ENCODE data around the gene TCTN2. TPM values are rescaled to one million over a fixed set of nuclear protein-coding genes. Genes with fewer than 3 reads are reported as not detected.

Gene TCTN2
- total RNA-seq, 4 donors from 2014 or later, result 5.4 to 10.0 (median 8.0) TPM

- H3K36me3 ChIP-seq, result peaks cover 45 to 94% (median 79%) of the 10 kb centered on the region in 4 donors
- no peaks in the 10 kb centered on the region for H3K4me1 ChIP-seq
- H3K4me3 ChIP-seq, result no peak overlapping the region
- intact Hi-C loops (cut with DNase I), result no loop called here
- TF ChIP-seq CTCF (IDR thresholded peaks at IDR 0.05), result no peak
- TF ChIP-seq EP300 (IDR thresholded peaks at IDR 0.05), result no peak
- TF ChIP-seq POLR2AphosphoS5 (IDR thresholded peaks at IDR 0.05), result no peak
- no peak for TF ChIP-seq POLR2A (IDR thresholded peaks at IDR 0.05; ENCODE audit: low read depth)
- no peak overlapping the region for H3K27ac ChIP-seq (replicated peaks in 1 of 4)
- 81% methylated on average over 8 of the region's 8 CpGs for WGBS
- no peaks in the 10 kb centered on the region for H3K9me3 ChIP-seq
- DNase-seq (ENCODE audit: extremely low spot score), result no peak
- H3K27me3 ChIP-seq, result no peaks in the 10 kb centered on the region
Measured at GRCh38 chr12:123723011-123723410, 52.1 kb downstream of the TCTN2 start.

GRCh38 chr12:123723765-123724164 is 52.9 kb downstream of the TCTN2 start:
- H3K4me3 ChIP-seq, result no peak overlapping the region
- WGBS, result 79% methylated on average over 5 of the region's 5 CpGs
- H3K4me1 ChIP-seq, result no peaks in the 10 kb centered on the region
- no peaks in the 10 kb centered on the region for H3K27me3 ChIP-seq
- no peak overlapping the region for H3K27ac ChIP-seq (replicated peaks in 1 of 4)
- TF ChIP-seq POLR2AphosphoS5 (IDR thresholded peaks at IDR 0.05) (no peak), EP300 (IDR thresholded peaks at IDR 0.05) (no peak), CTCF (IDR thresholded peaks at IDR 0.05) (no peak), POLR2A (IDR thresholded peaks at IDR 0.05; ENCODE audit: low read depth) (no peak)
- intact Hi-C loops (cut with DNase I), result no loop called here
- peaks cover 51 to 97% (median 84%) of the 10 kb centered on the region in 4 donors for H3K36me3 ChIP-seq
- no peaks in the 10 kb centered on the region for H3K9me3 ChIP-seq
- DNase-seq (ENCODE audit: extremely low spot score), result no peak

GRCh38 chr12:123726244-123726643 is 55.3 kb downstream of the TCTN2 start:
- no peak for DNase-seq (ENCODE audit: extremely low spot score)
- 63% methylated on average over 2 of the region's 2 CpGs for WGBS
- Histone ChIP-seq H3K4me3 (no peak overlapping the region), H3K4me1 (no peaks in the 10 kb centered on the region), H3K27ac (replicated peaks in 1 of 4) (no peak overlapping the region), H3K27me3 (no peaks in the 10 kb centered on the region), H3K36me3 (peaks cover 45 to 97% (median 77%) of the 10 kb centered on the region in 4 donors), H3K9me3 (no peaks in the 10 kb centered on the region)
- intact Hi-C loops (cut with DNase I), result no loop called here
- TF ChIP-seq POLR2AphosphoS5 (IDR thresholded peaks at IDR 0.05), result no peak
- no peak for TF ChIP-seq CTCF (IDR thresholded peaks at IDR 0.05)
- no peak for TF ChIP-seq EP300 (IDR thresholded peaks at IDR 0.05)
- TF ChIP-seq POLR2A (IDR thresholded peaks at IDR 0.05; ENCODE audit: low read depth), result no peak

GRCh38 chr12:123726962-123727361 is 56.0 kb downstream of the TCTN2 start:
- WGBS, result 75% methylated on average over 2 of the region's 2 CpGs
- intact Hi-C loops (cut with DNase I), result no loop called here
- peaks cover 49 to 97% (median 77%) of the 10 kb centered on the region in 4 donors for H3K36me3 ChIP-seq

GRCh38 chr12:123727878-123728277 is 57.0 kb downstream of the TCTN2 start:
- WGBS, result 83% methylated on average over 3 of the region's 3 CpGs
- intact Hi-C loops (cut with DNase I), result no loop called here
- Histone ChIP-seq H3K27ac (replicated peaks in 1 of 4) (no peak overlapping the region), H3K4me1 (no peaks in the 10 kb centered on the region), H3K36me3 (peaks cover 45 to 98% (median 77%) of the 10 kb centered on the region in 4 donors), H3K9me3 (no peaks in the 10 kb centered on the region), H3K4me3 (no peak overlapping the region), H3K27me3 (no peaks in the 10 kb centered on the region)
- no peak for DNase-seq (ENCODE audit: extremely low spot score)
- no peak for TF ChIP-seq POLR2AphosphoS5 (IDR thresholded peaks at IDR 0.05)
- no peak for TF ChIP-seq POLR2A (IDR thresholded peaks at IDR 0.05; ENCODE audit: low read depth)
- no peak for TF ChIP-seq CTCF (IDR thresholded peaks at IDR 0.05)
- no peak for TF ChIP-seq EP300 (IDR thresholded peaks at IDR 0.05)

More at GRCh38 chr12:123726962-123727361, 56.0 kb downstream of the TCTN2 start:
- H3K4me1 ChIP-seq, result no peaks in the 10 kb centered on the region
- TF ChIP-seq POLR2AphosphoS5 (IDR thresholded peaks at IDR 0.05), result no peak
- TF ChIP-seq POLR2A (IDR thresholded peaks at IDR 0.05; ENCODE audit: low read depth), result no peak
- H3K27ac ChIP-seq (replicated peaks in 1 of 4), result no peak overlapping the region
- H3K4me3 ChIP-seq, result no peak overlapping the region
- no peaks in the 10 kb centered on the region for H3K27me3 ChIP-seq
- no peaks in the 10 kb centered on the region for H3K9me3 ChIP-seq
- DNase-seq (ENCODE audit: extremely low spot score), result no peak
